Measurements from ENCODE around the gene BUB3. TPM values are rescaled to one million over a fixed set of nuclear protein-coding genes. Genes with fewer than 3 reads are reported as not detected.

The BUB3 gene
- total and polyA plus RNA-seq, 2 of the 4 experiments (the other 2 are of a cell fraction), result 215 to 384 TPM

DNA sequence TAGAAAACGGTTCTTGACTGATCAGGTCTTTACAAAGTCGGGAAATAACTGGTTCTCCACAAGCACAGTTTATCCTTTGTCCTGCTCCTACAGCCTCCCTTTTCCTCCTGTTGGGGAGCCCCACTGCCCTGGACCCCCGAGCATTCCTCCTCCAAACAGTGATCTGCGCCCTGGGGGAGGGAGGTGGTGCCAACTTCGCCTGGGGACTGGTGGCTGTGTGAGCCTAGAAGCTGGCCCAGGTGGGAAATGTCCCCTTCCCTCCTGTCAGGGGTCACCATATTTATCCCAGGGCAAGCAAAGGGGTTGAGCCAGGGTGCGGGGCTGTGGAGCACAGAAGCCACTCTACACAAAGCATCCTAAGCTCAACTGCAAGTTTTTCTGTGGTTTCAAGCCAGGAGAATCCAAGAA, 13.2 kb upstream of the BUB3 start:
- Histone ChIP-seq H3K36me3 (ENCODE audit: control insufficient read depth, insufficient read depth, low read length) (no peaks in the 10 kb centered on the region), H3K27me3 (ENCODE audit: control insufficient read depth, insufficient read depth, low read length) (peaks cover 99% of the 10 kb centered on the region), H2AK9ac (replicated peaks; ENCODE audit: low read depth, low read length, poor library complexity) (no peak overlapping the region), H3K9me1 (ENCODE audit: insufficient read depth, low read length) (no peaks in the 10 kb centered on the region), H3K9ac (ENCODE audit: low read depth, low read length) (no peak overlapping the region), H3K23ac (ENCODE audit: low read depth, low read length) (no peak overlapping the region), H2BK15ac (ENCODE audit: low read depth, low read length) (no peak overlapping the region), H3K79me1 (ENCODE audit: low read depth in 1 of 2, low read length in 2 of 2) (no peaks in the 10 kb centered on the region), H3K27ac (ENCODE audit: insufficient read depth, low read length) (no peak overlapping the region), H2BK20ac (ENCODE audit: low read depth, low read length) (no peak overlapping the region), H4K8ac (ENCODE audit: low read depth in 2 of 2, low read length in 2 of 2) (no peak overlapping the region), H3K9me3 (ENCODE audit: control insufficient read depth, insufficient read depth, low read length) (peaks cover 8% of the 10 kb centered on the region), H4K5ac (ENCODE audit: low read depth, low read length) (no peak overlapping the region), H3K4me1 (ENCODE audit: control insufficient read depth, insufficient read depth, low read length) (peaks cover 2% of the 10 kb centered on the region; the same call in 1 of the 2 replicates), H2AFZ (replicated peaks; ENCODE audit: low read length, poor library complexity) (no peak overlapping the region), H3K18ac (ENCODE audit: low read depth, low read length) (no peak overlapping the region), H2BK5ac (ENCODE audit: low read depth, low read length, poor library complexity, severe bottlenecking) (no peak overlapping the region), H3K4ac (ENCODE audit: low read depth, low read length) (no peak overlapping the region), H4K91ac (ENCODE audit: insufficient read depth, low read depth, low read length) (no peak overlapping the region), H3K4me3 (ENCODE audit: insufficient read depth, low read depth, low read length) (no peak overlapping the region), H4K20me1 (ENCODE audit: insufficient read depth, low read length) (0 out of 2 replicates have a peak, but pooled peaks cover 3% of the 10 kb centered on the region), H3K4me2 (ENCODE audit: low read depth, low read length) (no peak overlapping the region), H3K14ac (replicated peaks; ENCODE audit: low read depth, low read length) (no peak overlapping the region), H3K56ac (ENCODE audit: extremely low read depth, insufficient read depth, low read length) (no peak overlapping the region), H2BK120ac (ENCODE audit: low read depth, low read length) (no peak overlapping the region), H2AK5ac (ENCODE audit: low read depth, low read length) (no peak overlapping the region)
- no peak for ATAC-seq (ENCODE audit: low read depth)
- dilution Hi-C loops (cut with HindIII; ENCODE audit: low sequenced_read_pairs, unreplicated experiment) (no loop called here), in situ Hi-C loops (cut with MboI; ENCODE audit: low sequenced_read_pairs) (loop anchor here (25.0 kb wide), 1 partner anchor 1246 kb away; no protein-coding TSS in a partner anchor), intact Hi-C loops (cut with micrococcal nuclease) (no loop called here)
- no peak for DNase-seq
- TF ChIP-seq, protein P1, sequence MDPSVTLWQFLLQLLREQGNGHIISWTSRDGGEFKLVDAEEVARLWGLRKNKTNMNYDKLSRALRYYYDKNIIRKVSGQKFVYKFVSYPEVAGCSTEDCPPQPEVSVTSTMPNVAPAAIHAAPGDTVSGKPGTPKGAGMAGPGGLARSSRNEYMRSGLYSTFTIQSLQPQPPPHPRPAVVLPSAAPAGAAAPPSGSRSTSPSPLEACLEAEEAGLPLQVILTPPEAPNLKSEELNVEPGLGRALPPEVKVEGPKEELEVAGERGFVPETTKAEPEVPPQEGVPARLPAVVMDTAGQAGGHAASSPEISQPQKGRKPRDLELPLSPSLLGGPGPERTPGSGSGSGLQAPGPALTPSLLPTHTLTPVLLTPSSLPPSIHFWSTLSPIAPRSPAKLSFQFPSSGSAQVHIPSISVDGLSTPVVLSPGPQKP (IDR thresholded peaks at IDR 0.05; ENCODE audit: borderline replicate concordance, low read depth, low read length), result no peak
- TF ChIP-seq MXI1 (IDR thresholded peaks at IDR 0.05; ENCODE audit: borderline replicate concordance, low read depth, low read length) (no peak), RCOR1 (IDR thresholded peaks at IDR 0.05; ENCODE audit: insufficient replicate concordance, low read length) (no peak), POLR2A (IDR thresholded peaks at IDR 0.05; ENCODE audit: low read depth, low read length) (no peak), CEBPB (IDR thresholded peaks at IDR 0.05; ENCODE audit: low read depth, low read length) (no peak), RFX5 (IDR thresholded peaks at IDR 0.05; ENCODE audit: low read depth, low read length) (no peak), NFE2L2 (IDR thresholded peaks at IDR 0.05; ENCODE audit: low read depth, low read length) (no peak), MAFK (IDR thresholded peaks at IDR 0.05; ENCODE audit: low read depth, low read length) (no peak), SMC3 (IDR thresholded peaks at IDR 0.05; ENCODE audit: low read depth, low read length) (no peak), MAZ (IDR thresholded peaks at IDR 0.05; ENCODE audit: borderline replicate concordance, low read depth, low read length) (no peak), RAD21 (IDR thresholded peaks at IDR 0.05; ENCODE audit: low read length) (no peak), BHLHE40 (IDR thresholded peaks at IDR 0.05; ENCODE audit: low read depth, low read length) (no peak), CHD1 (IDR thresholded peaks at IDR 0.05; ENCODE audit: low read depth, low read length) (no peak), FOS (IDR thresholded peaks at IDR 0.05; ENCODE audit: low read depth, low read length) (no peak)
- TF ChIP-seq, protein P2, sequence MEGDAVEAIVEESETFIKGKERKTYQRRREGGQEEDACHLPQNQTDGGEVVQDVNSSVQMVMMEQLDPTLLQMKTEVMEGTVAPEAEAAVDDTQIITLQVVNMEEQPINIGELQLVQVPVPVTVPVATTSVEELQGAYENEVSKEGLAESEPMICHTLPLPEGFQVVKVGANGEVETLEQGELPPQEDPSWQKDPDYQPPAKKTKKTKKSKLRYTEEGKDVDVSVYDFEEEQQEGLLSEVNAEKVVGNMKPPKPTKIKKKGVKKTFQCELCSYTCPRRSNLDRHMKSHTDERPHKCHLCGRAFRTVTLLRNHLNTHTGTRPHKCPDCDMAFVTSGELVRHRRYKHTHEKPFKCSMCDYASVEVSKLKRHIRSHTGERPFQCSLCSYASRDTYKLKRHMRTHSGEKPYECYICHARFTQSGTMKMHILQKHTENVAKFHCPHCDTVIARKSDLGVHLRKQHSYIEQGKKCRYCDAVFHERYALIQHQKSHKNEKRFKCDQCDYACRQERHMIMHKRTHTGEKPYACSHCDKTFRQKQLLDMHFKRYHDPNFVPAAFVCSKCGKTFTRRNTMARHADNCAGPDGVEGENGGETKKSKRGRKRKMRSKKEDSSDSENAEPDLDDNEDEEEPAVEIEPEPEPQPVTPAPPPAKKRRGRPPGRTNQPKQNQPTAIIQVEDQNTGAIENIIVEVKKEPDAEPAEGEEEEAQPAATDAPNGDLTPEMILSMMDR (conservative IDR thresholded peaks at IDR 0.05; ENCODE audit: low read depth, low read length), result no peak
- TF ChIP-seq, protein P3, sequence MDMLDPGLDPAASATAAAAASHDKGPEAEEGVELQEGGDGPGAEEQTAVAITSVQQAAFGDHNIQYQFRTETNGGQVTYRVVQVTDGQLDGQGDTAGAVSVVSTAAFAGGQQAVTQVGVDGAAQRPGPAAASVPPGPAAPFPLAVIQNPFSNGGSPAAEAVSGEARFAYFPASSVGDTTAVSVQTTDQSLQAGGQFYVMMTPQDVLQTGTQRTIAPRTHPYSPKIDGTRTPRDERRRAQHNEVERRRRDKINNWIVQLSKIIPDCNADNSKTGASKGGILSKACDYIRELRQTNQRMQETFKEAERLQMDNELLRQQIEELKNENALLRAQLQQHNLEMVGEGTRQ (IDR thresholded peaks at IDR 0.05; ENCODE audit: low read depth, low read length), result no peak
- no CpG with 5 or more reads among the region's 6 CpGs for WGBS, 2 experiments (ENCODE audit: extremely low coverage in 2 of 2, insufficient read length in 1 of 2)
- CTCF ChIA-PET, result interaction anchor here (1.1 kb wide), 1 partner anchor 9 kb away, joined by 4 read pairs; no protein-coding TSS in a partner anchor
- POLR2A ChIA-PET (ENCODE audit: unreplicated experiment), result no interaction called here
- no TSS peak for BruUV-seq (replicated peaks)

Measured in IMR-90 (cell line).